ENCODE results near the gene FRG2B. TPM values are rescaled to one million over a fixed set of nuclear protein-coding genes. Genes with fewer than 3 reads are reported as not detected.
A peak's percentile ranks its signal among the peaks of the same experiment; 100 is the strongest.
"Not testable (repeated sequence)": the region's sequence is repeated elsewhere in the genome, so short reads cannot be mapped to it uniquely, and the experiment has no call there.

The FRG2B gene
- polyA plus RNA-seq, 1 of the 3 experiments (the other 2 are of a cell fraction) = not detected

DNA sequence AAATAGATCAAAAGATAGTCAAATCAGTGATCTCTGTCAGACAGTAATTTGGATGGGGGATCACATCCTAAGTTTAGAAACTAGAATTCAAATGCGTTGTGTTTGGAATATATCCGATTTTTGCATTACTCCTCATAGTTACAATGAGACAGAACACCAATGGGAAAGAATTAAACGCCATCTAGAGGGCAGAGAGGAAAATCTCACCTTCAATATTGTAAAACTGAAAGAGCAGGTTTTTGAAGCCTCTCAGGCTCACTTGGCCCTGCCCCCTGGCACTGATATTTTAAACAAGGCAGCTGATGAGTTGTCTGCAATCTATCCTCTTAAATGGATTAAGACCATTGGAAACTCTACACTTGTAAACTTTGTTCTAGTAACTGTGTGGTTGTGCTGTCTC, 17.7 kb downstream of the FRG2B start:
- H3K36me3 ChIP-seq (replicated peaks in 1 of 2; ENCODE audit: control insufficient read depth in 1 of 2, insufficient read depth in 2 of 2, low read length in 1 of 2) = no peaks in the 10 kb centered on the region
- H3F3A ChIP-seq (replicated peaks; ENCODE audit: insufficient read depth) = no peaks in the 10 kb centered on the region
- CTCF ChIA-PET = interaction anchor here (0.7 to 3.2 kb wide), 8 partner anchors 10 to 574 kb away, joined by 3 to 24 read pairs (median 4); no protein-coding TSS in a partner anchor
- no peaks in the 10 kb centered on the region for H3K9me3 ChIP-seq
- no peaks in the 10 kb centered on the region for H4K20me1 ChIP-seq (ENCODE audit: insufficient read depth)
- H3K79me2 ChIP-seq (ENCODE audit: insufficient read depth) = no peaks in the 10 kb centered on the region
- H3K4me2 ChIP-seq = no peak overlapping the region
- POLR2A ChIA-PET = no interaction called here
- H3K27ac ChIP-seq (ENCODE audit: low read depth in 2 of 2, low read length in 1 of 2) = no peak overlapping the region
- H3K9me2 ChIP-seq = no peaks in the 10 kb centered on the region
- peaks cover 18% of the 10 kb centered on the region; the same call in 1 of the 2 replicates for H3K27me3 ChIP-seq (ENCODE audit: insufficient read depth)
- WGBS (ENCODE audit: low lambda C conversion rate) = 1% methylated on average over 3 of the region's 3 CpGs
- no peak overlapping the region for H3K4me3 ChIP-seq (ENCODE audit: low read depth in 2 of 2, low read length in 1 of 2)
- H3K4me1 ChIP-seq (ENCODE audit: control insufficient read depth in 1 of 2, insufficient read depth in 2 of 2, low read depth in 1 of 2, low read length in 1 of 2) = no peaks in the 10 kb centered on the region
- TF ChIP-seq POLR2AphosphoS5 (IDR thresholded peaks at IDR 0.05; ENCODE audit: low read depth, low read length) = no peak
- TF ChIP-seq FOXJ3 (CRISPR knock-in tag; IDR thresholded peaks at IDR 0.05) = no peak
- peak; percentile 56 for TF ChIP-seq RAD21 (IDR thresholded peaks at IDR 0.05; ENCODE audit: low read length)
- TF ChIP-seq USF1 (IDR thresholded peaks at IDR 0.05; ENCODE audit: borderline replicate concordance, low read depth) = no peak
- TF ChIP-seq, protein P1, sequence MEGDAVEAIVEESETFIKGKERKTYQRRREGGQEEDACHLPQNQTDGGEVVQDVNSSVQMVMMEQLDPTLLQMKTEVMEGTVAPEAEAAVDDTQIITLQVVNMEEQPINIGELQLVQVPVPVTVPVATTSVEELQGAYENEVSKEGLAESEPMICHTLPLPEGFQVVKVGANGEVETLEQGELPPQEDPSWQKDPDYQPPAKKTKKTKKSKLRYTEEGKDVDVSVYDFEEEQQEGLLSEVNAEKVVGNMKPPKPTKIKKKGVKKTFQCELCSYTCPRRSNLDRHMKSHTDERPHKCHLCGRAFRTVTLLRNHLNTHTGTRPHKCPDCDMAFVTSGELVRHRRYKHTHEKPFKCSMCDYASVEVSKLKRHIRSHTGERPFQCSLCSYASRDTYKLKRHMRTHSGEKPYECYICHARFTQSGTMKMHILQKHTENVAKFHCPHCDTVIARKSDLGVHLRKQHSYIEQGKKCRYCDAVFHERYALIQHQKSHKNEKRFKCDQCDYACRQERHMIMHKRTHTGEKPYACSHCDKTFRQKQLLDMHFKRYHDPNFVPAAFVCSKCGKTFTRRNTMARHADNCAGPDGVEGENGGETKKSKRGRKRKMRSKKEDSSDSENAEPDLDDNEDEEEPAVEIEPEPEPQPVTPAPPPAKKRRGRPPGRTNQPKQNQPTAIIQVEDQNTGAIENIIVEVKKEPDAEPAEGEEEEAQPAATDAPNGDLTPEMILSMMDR (IDR thresholded peaks at IDR 0.05) = peak; percentile 61
- TF ChIP-seq JUND (IDR thresholded peaks at IDR 0.05) = no peak
- TF ChIP-seq ZBTB33 (IDR thresholded peaks at IDR 0.05; ENCODE audit: borderline replicate concordance, low read depth) = no peak
- TF ChIP-seq, protein P2, sequence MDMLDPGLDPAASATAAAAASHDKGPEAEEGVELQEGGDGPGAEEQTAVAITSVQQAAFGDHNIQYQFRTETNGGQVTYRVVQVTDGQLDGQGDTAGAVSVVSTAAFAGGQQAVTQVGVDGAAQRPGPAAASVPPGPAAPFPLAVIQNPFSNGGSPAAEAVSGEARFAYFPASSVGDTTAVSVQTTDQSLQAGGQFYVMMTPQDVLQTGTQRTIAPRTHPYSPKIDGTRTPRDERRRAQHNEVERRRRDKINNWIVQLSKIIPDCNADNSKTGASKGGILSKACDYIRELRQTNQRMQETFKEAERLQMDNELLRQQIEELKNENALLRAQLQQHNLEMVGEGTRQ (IDR thresholded peaks at IDR 0.05; ENCODE audit: borderline replicate concordance, low read depth, low read length) = no peak
- TF ChIP-seq GABPA (IDR thresholded peaks at IDR 0.05; ENCODE audit: low read depth) = no peak
- peak; percentile 24 for TF ChIP-seq SMC3 (IDR thresholded peaks at IDR 0.05; ENCODE audit: low read depth, low read length)
- no peak for TF ChIP-seq RFX5 (IDR thresholded peaks at IDR 0.05; ENCODE audit: low read length)
- TF ChIP-seq YY1 (IDR thresholded peaks at IDR 0.05; ENCODE audit: low read depth) = no peak
- TF ChIP-seq FOSL2 (IDR thresholded peaks at IDR 0.05; ENCODE audit: borderline replicate concordance, low read depth) = no peak
- TF ChIP-seq FOXM1 (IDR thresholded peaks at IDR 0.05; ENCODE audit: low read depth) = no peak
- DNase-seq = peak; percentile 38
- no peak overlapping the region for H2AFZ ChIP-seq (ENCODE audit: low read depth)
- H3K9ac ChIP-seq = no peak overlapping the region

- H3K9me3 ChIP-seq; H3K79me2 ChIP-seq (ENCODE audit: insufficient read depth); H3K27ac ChIP-seq (ENCODE audit: low read depth in 2 of 2, low read length in 1 of 2); H2AFZ ChIP-seq (ENCODE audit: low read depth); H3K36me3 ChIP-seq (replicated peaks in 1 of 2; ENCODE audit: control insufficient read depth in 1 of 2, insufficient read depth in 2 of 2, low read length in 1 of 2); DNase-seq; H3K9ac ChIP-seq; H3K4me3 ChIP-seq (ENCODE audit: low read depth in 2 of 2, low read length in 1 of 2); H3K4me2 ChIP-seq; H3K4me1 ChIP-seq (ENCODE audit: control insufficient read depth in 1 of 2, insufficient read depth in 2 of 2, low read depth in 1 of 2, low read length in 1 of 2); H3F3A ChIP-seq (replicated peaks; ENCODE audit: insufficient read depth); POLR2A ChIA-PET; H3K9me2 ChIP-seq; H4K20me1 ChIP-seq (ENCODE audit: insufficient read depth): not testable (repeated sequence)
- 0% methylated on average over 2 of the region's 2 CpGs for WGBS (ENCODE audit: low lambda C conversion rate)
- CTCF ChIA-PET = interaction anchor here (1.6 kb wide), 1 partner anchor 274 kb away, joined by 4 read pairs; no protein-coding TSS in a partner anchor
- peaks cover 19% of the 10 kb centered on the region; the same call in 1 of the 2 replicates for H3K27me3 ChIP-seq (ENCODE audit: insufficient read depth)
Measured at GRCh38 chr10:133603434-133603833, 23.2 kb downstream of the FRG2B start.

Measured in SK-N-SH (cell line).